GM12892 (cell line): ENCODE measurements around the gene KLHL5.

ENCODE experiments used
- POLR2A ChIP-seq: IDR thresholded peaks from 2 replicates; pipeline ENCODE4 v1.6.1; 2011; ENCODE audit warnings: low read depth, low read length, control low read depth
- TAF1 ChIP-seq: IDR thresholded peaks from 2 replicates; pipeline ENCODE4 v1.6.1; 2011; ENCODE audit warnings: low read depth, mild to moderate bottlenecking, control low read depth, low read length, borderline replicate concordance

GRCh38 chr4:39044956-39045826 is 16.8 kb upstream of the KLHL5 start:
- no peak for TF ChIP-seq TAF1
- no peak for TF ChIP-seq POLR2A
